Stomach (tissue), 19 donors: ENCODE data around the gene HAGH. TPM values are rescaled to one million over a fixed set of nuclear protein-coding genes. Genes with fewer than 3 reads are reported as not detected.
A peak's percentile ranks its signal among the peaks of the same experiment; 100 is the strongest.
"Not testable (repeated sequence)": the region's sequence is repeated elsewhere in the genome, so short reads cannot be mapped to it uniquely, and the experiment has no call there.

Experiments
- DNase-seq, 2 donors: peaks; one replicate each; pipeline versions ENCODE4 v3.0.0 to v3.0.0-alpha.2; 2013 to 2019
- H3K27ac ChIP-seq, 5 donors: fragments of 200-600 bp in 4 of 5; sonication (generic) in 4 of 5; one replicate each; pipeline ENCODE4 v1.5.1; 2013 to 2019; ENCODE audit warnings: mild to moderate bottlenecking in 1 of 5, moderate library complexity in 1 of 5
- H3K27me3 ChIP-seq, 3 donors: fragments of 200-600 bp; sonication (generic); one replicate each; pipeline ENCODE4 v1.5.1; 2017 to 2019; ENCODE audit warnings: mixed run types in 1 of 3
- H3K36me3 ChIP-seq, 4 donors: fragments of 200-600 bp; sonication (generic); 1 replicate in 3 of 4; 2 replicates in 1 of 4; pipeline ENCODE4 v1.5.1; 2016 to 2019
- H3K4me1 ChIP-seq, 4 donors: fragments of 200-600 bp; sonication (generic); one replicate each; pipeline ENCODE4 v1.5.1; 2016 to 2019
- H3K4me3 ChIP-seq, 4 donors: fragments of 200-600 bp; sonication (generic) in 3 of 4; one replicate each; pipeline ENCODE4 v1.5.1; 2016 to 2019; ENCODE audit warnings: mild to moderate bottlenecking in 1 of 4
- H3K9me3 ChIP-seq, 4 donors: fragments of 200-600 bp; sonication (generic); one replicate each; pipeline ENCODE4 v1.5.1; 2016 to 2019
- CTCF ChIP-seq, 7 experiments: fragments of 450-650 bp in 4 of 7; fragments of 200-600 bp in 3 of 7; sonication (generic) in 3 of 7; IDR thresholded peaks; one replicate each; pipeline ENCODE4 v1.5.1; 2016 to 2019; ENCODE audit warnings: antibody characterized with exemption in 7 of 7, control low read depth in 2 of 7, mild to moderate bottlenecking in 1 of 7
- EP300 ChIP-seq: sonication (generic); formaldehyde crosslinking; IDR thresholded peaks from one replicate; pipeline ENCODE4 v1.6.1; 2017; ENCODE audit warnings: antibody characterized with exemption
- POLR2A ChIP-seq, 4 donors: fragments of 450-650 bp; IDR thresholded peaks; one replicate each; pipeline ENCODE4 v1.6.1; 2016; ENCODE audit warnings: antibody characterized with exemption in 4 of 4, control low read depth in 2 of 4, mild to moderate bottlenecking in 1 of 4, moderate library complexity in 1 of 4
- POLR2AphosphoS5 ChIP-seq, 3 donors: sonication (generic); formaldehyde crosslinking; IDR thresholded peaks; one replicate each; pipeline ENCODE4 v1.6.1; 2016; ENCODE audit warnings: antibody characterized with exemption in 3 of 3
- WGBS, 5 donors: extraction: QIAGEN DNeasy Blood & Tissue Kit in 3 of 5; methylation state at CpG; one replicate each; pipeline versions ENCODE4 v1.1.5 to v1.1.7; 2013 to 2018; 5-methylcytosine and 5-hydroxymethylcytosine counted together
- intact Hi-C: fragments of 100-400 bp; cut with DNase I; formaldehyde crosslinking; loops from one replicate; pipeline ENCODE4 v1.15.1; 2023; ENCODE audit warnings: low total_unique reads
- long read RNA-seq, 10 donors: transcript quantifications; one replicate each; lab custom pipeline, GENCODE V29; 2026
- polyA plus RNA-seq, 3 donors: library from polyadenylated mRNA; stranded (reverse); fragments of 200-250 nt; gene quantifications; one replicate each; pipeline ENCODE4 v1.2.3, GENCODE V29; 2013
- total RNA-seq, 5 donors: library from RNA; depleted of rRNA; stranded (reverse); fragments of >200 nt; gene quantifications; one replicate each; pipeline versions ENCODE4 v1.1.0 to v1.2.3, GENCODE V29; 2014 to 2016
- donor health status: healthy with polysubstance abuse.
- donor health status: Bipolar disorder and iron deficiency.
- donor health status: healthy.

HAGH gene
- total RNA-seq, result 100 to 1,000 TPM in 1 of 5 donors, 10 to 100 TPM in 4; 30.3 to 119 (median 64.8) TPM
- 10 to 100 TPM; 64.9 to 80.2 (median 73.5) TPM for polyA plus RNA-seq
- long read RNA-seq, donor 1, partial matches to known transcripts, result 0 of 3 reads
- long read RNA-seq, donor 1, other reads (novel, unspliced or antisense), result 0 of 3 reads
- long read RNA-seq, donor 2, transcript HAGH-201 (10 exons, 1,257 nt), result major isoform, 5 of 9 reads
- long read RNA-seq, donor 2, partial matches to known transcripts, result 0 of 9 reads
- long read RNA-seq, donor 2, other reads (novel, unspliced or antisense), result 0 of 9 reads
- long read RNA-seq, donor 3, transcript HAGH-202 (9 exons, 2,984 nt), result major isoform, 5 of 7 reads
- long read RNA-seq, donor 3, partial matches to known transcripts, result 0 of 7 reads
- long read RNA-seq, donor 3, other reads (novel, unspliced or antisense), result 0 of 7 reads
- long read RNA-seq, donor 4, result 0 reads
- long read RNA-seq, donor 5, partial matches to known transcripts, result 0 of 6 reads
- long read RNA-seq, donor 5, other reads (novel, unspliced or antisense), result 0 of 6 reads
- long read RNA-seq, donor 6, transcript HAGH-202 (9 exons, 2,984 nt), result major isoform, 7 of 48 reads
- long read RNA-seq, donor 6, partial matches to known transcripts, result 39 of 48 reads
- long read RNA-seq, donor 6, other reads (novel, unspliced or antisense), result 0 of 48 reads
- long read RNA-seq, donor 7, partial matches to known transcripts, result 0 of 4 reads
- long read RNA-seq, donor 7, other reads (novel, unspliced or antisense), result 0 of 4 reads
- long read RNA-seq, donor 8, transcript HAGH-202 (9 exons, 2,984 nt), result major isoform, 5 of 7 reads
- long read RNA-seq, donor 8, partial matches to known transcripts, result 0 of 7 reads
- long read RNA-seq, donor 8, other reads (novel, unspliced or antisense), result 0 of 7 reads
- long read RNA-seq, donor 9, transcript HAGH-202 (9 exons, 2,984 nt), result major isoform, 5 of 8 reads
- long read RNA-seq, donor 9, partial matches to known transcripts, result 0 of 8 reads
- long read RNA-seq, donor 9, other reads (novel, unspliced or antisense), result 0 of 8 reads
- long read RNA-seq, donor 10, transcript HAGH-202 (9 exons, 2,984 nt), result major isoform, 5 of 8 reads
- long read RNA-seq, donor 10, partial matches to known transcripts, result 0 of 8 reads
- long read RNA-seq, donor 10, other reads (novel, unspliced or antisense), result 0 of 8 reads

GRCh38 chr16:1826691-1827573 lies at the start of gene HAGH, which contains the start of gene FAHD1:
HAGH (minus strand) TSS chr16:1826825; CDS start chr16:1826787, 38 bp downstream.
FAHD1 (plus strand) TSS chr16:1827206; CDS start chr16:1827239, 33 bp downstream.
- WGBS, 5 donors, result 0 to 1% (median 0%) methylated on average over 3 to 103 of the region's 104 CpGs
- Histone ChIP-seq H3K27ac (peak within 1 kb of the TSS; percentile 92 to 98 (median 94)), H3K9me3 (no peaks in the 10 kb centered on the region), H3K4me3 (peak within 1 kb of the TSS; percentile 88 to 100 (median 96)), H3K4me1 (peaks cover 29 to 63% (median 59%) of the 10 kb centered on the region in 4 donors), H3K36me3 (peaks cover 0 to 27% (median 19%) of the 10 kb centered on the region in 4 donors), H3K27me3 (no peaks in the 10 kb centered on the region)
- intact Hi-C loops, result no loop called here
- peak; percentile 94 to 98 for DNase-seq
- TF ChIP-seq EP300, result no peak
- peak; percentile 77 to 86 (median 84) for TF ChIP-seq POLR2AphosphoS5 (IDR thresholded peaks at IDR 0.05)
- TF ChIP-seq POLR2A (IDR thresholded peaks at IDR 0.05), result no peak
- TF ChIP-seq CTCF (IDR thresholded peaks at IDR 0.05), result no peak

GRCh38 chr16:1876066-1876465 lies 49.4 kb upstream of the HAGH start:
- H3K36me3 ChIP-seq, H3K4me3 ChIP-seq, intact Hi-C loops, H3K9me3 ChIP-seq, DNase-seq, H3K27ac ChIP-seq: not testable (repeated sequence)
- peaks cover 0 to 92% (median 35%) of the 10 kb centered on the region in 3 donors for H3K27me3 ChIP-seq
- 84 to 87% (median 84%) methylated on average over 13 of the region's 13 CpGs for WGBS, 5 donors
- H3K4me1 ChIP-seq, result peaks cover 0 to 12% (median 4%) of the 10 kb centered on the region in 4 donors

- Histone ChIP-seq H3K27me3 (peaks cover 0 to 83% (median 35%) of the 10 kb centered on the region in 3 donors), H3K9me3 (peaks cover 0 to 6% (median 1%) of the 10 kb centered on the region in 4 donors), H3K36me3 (no peaks in the 10 kb centered on the region), H3K27ac (no peak overlapping the region), H3K4me3 (no peak overlapping the region), H3K4me1 (peaks cover 0 to 12% (median 4%) of the 10 kb centered on the region in 4 donors)
- no peak for DNase-seq
- TF ChIP-seq CTCF (IDR thresholded peaks at IDR 0.05) (no peak), POLR2A (IDR thresholded peaks at IDR 0.05) (no peak), EP300 (no peak)
- intact Hi-C loops, result no loop called here
- WGBS, 5 donors, result 41 to 50% (median 49%) methylated on average over 6 of the region's 6 CpGs
These were observed 48.2 kb upstream of the HAGH start for GRCh38 chr16:1874854-1875253.

GRCh38 chr16:1871974-1872635 lies 45.5 kb upstream of the HAGH start, which contains the start of gene MEIOB:
MEIOB (minus strand) TSS chr16:1872164; CDS start chr16:1868175, 3,989 bp downstream.
- no peak for TF ChIP-seq POLR2A (IDR thresholded peaks at IDR 0.05)
- TF ChIP-seq EP300, result no peak
- no peak for TF ChIP-seq CTCF (IDR thresholded peaks at IDR 0.05)
- no peak for TF ChIP-seq POLR2AphosphoS5 (IDR thresholded peaks at IDR 0.05)
- Histone ChIP-seq H3K9me3 (peaks cover 0 to 6% (median 1%) of the 10 kb centered on the region in 4 donors), H3K4me3 (peak within 1 kb of the TSS in 3 of 4 donors; percentile 11 to 31 (median 13)), H3K27me3 (peaks cover 0 to 60% (median 26%) of the 10 kb centered on the region in 3 donors), H3K27ac (no peak within 1 kb of the TSS), H3K36me3 (no peaks in the 10 kb centered on the region), H3K4me1 (peaks cover 0 to 12% (median 4%) of the 10 kb centered on the region in 4 donors)
- DNase-seq, result peak in 1 of 2 donors; percentile 46
- WGBS, 5 donors, result 6 to 15% (median 14%) methylated on average over 36 to 68 of the region's 68 CpGs
- intact Hi-C loops, result no loop called here
